Skeletal muscle cell (primary cell): Measurements from ENCODE around the gene APMAP.

Experiments
- DNase-seq: peaks from one replicate; pipeline ENCODE4 v3.0.0-alpha.2; 2010; ENCODE audit warnings: low read depth
- H3K4me3 ChIP-seq: 2 replicates; pipeline ENCODE4 v1.5.1; 2011; ENCODE audit warnings: low read depth, mild to moderate bottlenecking, control low read depth, low read length, moderate library complexity

The APMAP gene

DNA sequence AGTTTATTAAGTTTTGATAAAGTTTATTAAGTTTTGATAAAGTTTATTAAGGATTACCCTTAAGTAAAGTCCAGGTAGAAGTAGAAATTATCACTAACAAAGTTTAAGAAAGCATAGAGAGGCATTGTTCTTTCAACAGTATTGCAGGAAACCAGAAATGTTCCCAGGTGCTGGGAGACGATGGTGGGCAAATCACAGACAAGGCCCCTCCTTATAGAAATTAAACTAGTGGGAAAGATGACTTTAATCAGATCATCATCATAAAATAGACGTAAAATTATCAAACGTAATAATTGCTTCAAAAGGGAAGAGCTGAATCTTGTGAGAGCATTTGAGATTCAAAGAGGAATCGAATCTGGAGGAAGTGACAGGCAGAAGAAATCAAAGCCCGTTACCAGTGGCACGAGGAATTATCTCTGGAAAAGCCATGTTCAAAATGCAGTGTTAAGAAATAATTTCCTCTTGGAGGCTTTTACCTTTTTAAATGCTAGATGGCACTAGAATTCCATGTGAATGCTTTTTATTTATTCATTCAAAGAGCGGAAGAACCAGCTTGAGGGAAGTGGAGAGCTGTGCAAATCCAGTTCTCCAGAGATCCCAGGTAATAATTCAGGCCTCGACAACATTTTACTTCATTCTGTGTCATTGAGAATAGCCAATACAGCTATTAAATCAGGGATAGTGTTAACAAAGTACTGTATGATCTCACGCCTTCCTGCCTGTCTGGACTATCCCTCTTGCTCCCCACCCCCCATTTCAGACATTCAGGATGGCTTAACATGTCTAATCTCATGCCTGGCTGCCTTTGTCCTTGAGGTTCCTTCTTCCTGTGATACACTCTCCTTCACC, 1.0 kb upstream of the APMAP start:
- no peak for DNase-seq
- peak overlapping the region; percentile 88 for H3K4me3 ChIP-seq

DNA sequence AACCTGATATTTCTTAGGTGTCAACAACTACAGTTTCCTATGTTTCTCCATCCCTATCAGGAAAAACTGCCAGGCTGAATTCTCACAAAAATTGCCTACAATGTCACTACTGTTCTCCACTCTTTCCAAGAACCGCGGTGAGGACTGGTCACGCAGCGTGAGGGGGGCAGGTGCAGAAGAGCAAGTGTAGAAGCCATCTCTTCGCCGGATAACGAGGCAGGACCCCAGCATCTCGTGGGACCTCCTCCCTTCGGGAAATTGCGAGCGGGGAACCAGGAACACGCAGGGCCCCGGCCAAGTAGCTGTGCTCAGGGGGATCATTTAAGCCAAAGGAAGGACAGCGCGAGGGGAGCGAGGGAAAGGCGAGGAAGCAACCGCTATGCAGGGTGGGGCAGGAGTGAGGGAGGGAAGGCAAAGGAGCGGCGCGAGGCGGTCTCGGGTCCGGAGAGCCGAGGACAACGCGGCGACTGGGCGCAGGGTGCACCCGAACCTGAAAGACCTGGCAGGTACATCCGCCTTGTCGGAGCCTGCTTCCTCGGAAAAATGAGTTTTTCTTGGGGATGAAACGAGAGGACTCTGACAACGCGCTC, 559 bp downstream of the APMAP start:
- no peak for DNase-seq
- peak overlapping the region; percentile 88 for H3K4me3 ChIP-seq

DNA sequence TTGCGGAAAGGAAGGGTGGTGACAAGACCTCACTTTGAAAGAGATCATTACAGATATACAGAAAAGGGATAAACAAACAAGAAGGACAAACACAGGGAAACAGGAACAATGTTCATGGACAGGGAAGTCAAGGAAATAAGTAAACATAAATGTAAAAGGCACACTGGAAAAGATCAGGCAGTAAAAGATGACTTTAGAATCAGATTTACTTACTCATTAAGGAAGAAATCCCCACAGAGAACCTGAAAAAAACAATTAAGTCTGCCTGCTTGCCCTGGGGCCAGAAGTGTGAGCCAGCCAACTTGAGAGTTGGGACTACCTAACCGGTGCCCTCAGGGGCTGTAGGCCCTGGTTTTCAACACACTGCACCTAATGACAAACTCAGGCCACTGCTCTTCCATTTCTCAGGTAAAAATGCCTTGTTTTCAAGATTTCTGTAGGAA, 1.7 kb downstream of the APMAP start:
- DNase-seq, result no peak
- H3K4me3 ChIP-seq, result no peak overlapping the region

DNA sequence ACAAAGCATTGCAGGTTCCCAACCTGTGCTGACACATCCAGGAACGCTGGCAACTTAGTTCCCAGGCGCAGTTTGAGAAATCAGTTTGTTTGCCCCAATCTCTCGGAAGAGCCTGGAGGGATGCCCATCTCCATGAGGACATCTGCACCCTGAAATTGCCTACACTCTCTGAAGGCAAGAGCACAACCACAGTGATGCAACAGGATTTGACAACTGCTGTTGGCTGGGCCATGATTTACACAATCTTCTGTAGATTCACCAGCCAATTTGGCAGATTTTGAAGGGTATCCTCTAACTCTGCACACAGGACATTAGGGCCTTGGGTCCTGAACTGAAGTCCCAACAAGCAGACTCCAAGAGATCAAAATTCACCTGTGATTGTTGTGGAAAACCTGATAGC, 3.4 kb downstream of the APMAP start:
- no peak overlapping the region for H3K4me3 ChIP-seq
- no peak for DNase-seq

DNA sequence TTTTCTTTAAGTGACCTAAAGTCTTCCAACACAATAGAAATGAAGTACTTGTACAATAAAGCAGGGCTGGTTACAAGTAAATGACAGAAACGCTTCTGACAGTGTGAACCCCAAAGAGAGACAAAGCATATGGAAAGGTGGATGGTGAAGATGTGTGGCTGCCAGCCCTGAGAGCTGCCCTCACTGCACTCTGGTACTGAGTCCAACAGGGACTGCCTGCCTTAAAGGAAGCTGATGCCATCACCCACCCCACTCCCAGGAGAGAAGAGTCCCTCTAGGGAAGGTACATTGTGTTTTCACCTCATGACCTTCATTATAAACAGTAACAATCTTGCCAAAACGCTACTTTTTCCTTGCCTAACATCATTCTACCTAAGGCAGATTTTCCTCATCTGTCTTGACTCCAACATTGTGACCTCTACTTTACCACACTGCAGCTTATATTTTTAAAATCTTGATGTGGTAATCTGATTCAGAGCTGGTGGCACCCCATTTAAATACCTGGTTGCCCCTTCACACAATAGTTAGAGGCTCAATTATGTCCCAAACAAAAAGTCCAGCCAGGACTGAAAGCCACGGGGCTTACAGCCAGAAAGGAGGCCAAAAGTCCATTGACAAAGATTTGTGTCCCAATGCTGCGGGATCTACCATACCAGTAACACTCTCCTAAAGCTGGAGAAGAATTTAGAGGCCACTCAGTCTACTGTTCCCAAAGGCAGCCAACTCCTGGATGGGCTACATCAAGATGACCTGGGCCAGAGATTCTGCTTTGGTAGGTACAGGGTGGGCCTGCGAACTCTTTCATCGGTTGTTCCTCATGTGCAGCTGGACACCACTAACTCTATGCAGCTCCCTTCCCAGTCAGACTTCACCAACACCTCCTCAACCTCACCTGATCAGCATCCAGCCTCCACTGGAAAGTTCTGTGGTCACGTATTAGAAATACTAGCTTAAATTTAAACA, 4.4 kb downstream of the APMAP start:
- H3K4me3 ChIP-seq, result no peak overlapping the region
- DNase-seq, result no peak

DNA sequence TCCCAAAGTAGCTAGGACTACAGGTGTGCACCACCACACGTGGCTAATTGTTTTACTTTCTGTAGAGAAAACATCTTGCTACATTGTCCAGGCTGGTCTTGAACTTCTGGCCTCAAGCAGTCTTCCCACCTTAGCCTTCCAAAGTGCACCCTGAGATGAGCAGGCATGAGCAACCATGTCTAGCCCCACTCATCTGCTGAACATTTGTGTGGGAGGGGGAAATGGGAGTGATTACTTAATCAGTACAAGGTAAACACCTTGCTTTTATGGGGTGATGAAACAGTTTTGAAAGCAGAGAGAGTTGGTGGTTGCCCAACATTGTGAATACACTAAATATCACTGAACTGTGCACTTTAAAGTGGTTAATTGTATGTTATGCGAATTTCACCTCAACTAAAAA, 5.3 kb downstream of the APMAP start:
- DNase-seq, result peak; percentile 24
- H3K4me3 ChIP-seq, result no peak overlapping the region

DNA sequence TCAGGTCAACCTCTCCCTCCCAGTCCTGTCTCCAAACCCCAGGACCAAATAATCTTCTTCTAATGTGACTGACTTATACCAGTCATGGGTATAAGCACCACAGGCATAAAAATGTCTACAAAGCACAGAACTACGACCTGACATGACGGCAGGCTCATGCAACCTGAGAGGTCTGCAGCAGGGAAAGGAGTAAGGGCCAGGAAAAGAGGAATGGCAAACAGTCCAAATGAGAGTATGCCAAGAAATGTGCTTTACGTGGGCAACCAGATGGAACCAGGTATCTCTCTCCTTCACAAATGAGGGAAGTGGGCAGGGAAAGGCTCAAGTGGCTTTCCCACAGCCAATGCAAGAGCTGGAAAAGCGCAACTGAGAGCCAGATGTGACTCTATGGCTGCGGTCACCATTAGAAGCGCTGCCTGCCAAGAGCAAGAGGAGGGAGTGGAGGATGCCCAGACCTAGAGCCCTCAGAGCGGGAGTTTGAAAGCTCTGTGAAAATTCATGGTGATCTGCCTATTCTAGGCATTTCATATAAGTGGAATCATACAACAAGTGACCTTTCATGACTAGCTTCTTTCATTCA, 6.0 kb downstream of the APMAP start:
- H3K4me3 ChIP-seq, result no peak overlapping the region
- DNase-seq, result no peak

DNA sequence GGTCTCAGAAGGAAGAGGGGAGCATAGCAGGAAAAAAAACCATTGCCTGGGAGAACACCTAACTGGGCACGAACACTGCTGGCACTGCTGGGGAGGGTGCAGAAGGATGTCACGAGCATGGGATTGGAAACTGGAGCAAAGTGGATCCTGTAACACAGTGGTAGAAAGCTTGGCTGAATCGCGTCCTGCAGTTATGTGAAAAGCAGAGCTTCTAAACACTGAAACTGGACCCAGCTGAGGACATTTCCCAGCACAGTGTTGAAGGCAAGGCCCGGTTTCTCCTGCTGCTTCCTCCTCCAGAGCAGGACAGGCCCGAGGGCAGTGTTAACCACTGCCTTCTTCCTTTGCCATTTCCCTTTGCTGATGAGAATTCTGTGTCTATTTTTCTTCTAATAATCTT, 6.7 kb downstream of the APMAP start:
- DNase-seq, result no peak
- no peak overlapping the region for H3K4me3 ChIP-seq

DNA sequence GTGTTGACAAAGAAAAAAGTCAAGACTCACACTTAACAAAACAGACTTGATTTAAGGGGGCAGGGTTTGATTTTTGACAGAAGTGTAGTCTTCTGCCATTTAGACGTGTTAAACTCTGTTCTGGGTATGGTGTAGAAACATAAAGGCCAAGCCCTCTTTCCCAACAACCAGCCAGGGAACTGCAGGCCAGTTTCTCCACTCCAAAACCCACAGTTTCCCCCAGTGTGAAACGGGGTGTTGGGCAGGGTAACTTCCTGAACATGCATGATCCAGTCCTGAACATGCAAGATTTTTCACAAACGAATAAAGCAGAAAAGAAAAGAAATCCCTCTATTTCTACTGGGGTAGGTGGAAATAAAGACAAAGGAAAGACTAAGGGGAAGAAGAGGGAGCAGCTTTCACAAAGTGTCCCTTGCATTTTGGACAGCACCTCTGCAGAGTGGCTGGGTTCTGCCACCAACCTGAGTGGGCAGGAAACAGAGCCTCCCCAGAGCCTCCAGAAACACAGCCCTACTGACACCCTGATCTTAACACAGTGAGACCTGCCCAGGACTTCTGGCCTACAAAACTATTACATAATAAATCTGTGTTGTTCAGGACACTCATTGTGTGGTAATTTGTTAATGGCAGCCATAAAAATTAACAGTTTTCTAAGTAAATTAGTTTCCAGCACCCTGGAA, 7.5 kb downstream of the APMAP start:
- no peak overlapping the region for H3K4me3 ChIP-seq
- DNase-seq, result no peak

DNA sequence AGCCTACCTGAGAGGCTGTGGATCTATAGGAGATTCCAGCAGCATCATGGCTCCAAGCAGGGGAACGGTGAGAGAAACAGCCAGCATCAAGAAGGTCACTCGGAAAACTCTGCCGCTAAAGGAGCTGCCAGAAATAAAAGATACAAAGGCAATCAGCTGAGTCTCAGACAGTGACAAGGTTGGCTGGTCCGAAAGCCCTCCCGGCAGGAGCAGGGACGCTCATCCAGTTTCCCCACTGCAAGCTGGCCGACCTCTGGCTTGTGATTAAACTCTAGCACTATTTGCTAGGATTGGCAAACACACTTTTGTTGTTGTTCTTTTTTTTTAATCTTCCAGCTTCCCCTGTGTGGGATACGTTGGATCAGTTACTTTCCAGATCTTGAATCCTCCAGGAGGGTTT, 8.7 kb downstream of the APMAP start:
- H3K4me3 ChIP-seq, result no peak overlapping the region
- DNase-seq, result no peak

DNA sequence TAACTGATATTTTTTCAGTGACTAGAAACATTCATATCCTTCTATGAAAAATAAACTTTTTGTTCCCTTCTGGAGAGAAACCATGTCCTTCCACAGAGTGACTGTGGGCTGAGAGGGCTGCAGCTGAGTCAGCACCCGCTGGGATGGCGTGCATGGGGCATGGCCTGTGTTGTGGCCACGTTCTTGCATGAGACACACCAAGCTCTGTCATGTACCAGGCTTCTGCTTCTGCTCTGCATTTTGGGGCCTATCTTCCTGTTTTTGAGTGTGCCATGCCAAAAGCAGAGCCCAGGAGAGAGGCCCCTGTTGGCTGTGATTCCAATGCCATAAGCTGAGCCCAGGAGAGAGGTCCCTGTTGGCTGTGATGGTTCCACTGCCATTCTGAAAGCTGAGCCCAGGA, 10.8 kb downstream of the APMAP start:
- no peak overlapping the region for H3K4me3 ChIP-seq
- DNase-seq, result no peak

DNA sequence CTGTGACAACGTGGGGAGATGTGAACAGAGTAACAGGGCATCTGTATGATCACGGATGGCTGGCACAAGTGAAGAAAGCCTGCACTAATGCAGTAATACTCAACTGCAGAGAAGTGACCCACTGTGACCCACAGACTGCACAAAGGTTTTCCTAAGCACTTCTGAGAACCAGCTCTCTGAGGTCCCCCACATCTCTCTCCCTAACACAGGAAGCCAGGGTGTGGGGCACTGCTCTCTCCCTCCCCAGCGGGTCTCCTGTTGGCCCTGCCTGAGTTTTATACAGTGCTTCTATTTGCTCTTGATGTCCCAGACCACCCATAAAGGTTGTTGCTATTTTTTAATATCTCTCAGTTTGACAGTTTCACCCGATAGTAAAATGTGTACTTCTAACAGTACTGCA, 11.3 kb downstream of the APMAP start:
- DNase-seq, result no peak
- no peak overlapping the region for H3K4me3 ChIP-seq

DNA sequence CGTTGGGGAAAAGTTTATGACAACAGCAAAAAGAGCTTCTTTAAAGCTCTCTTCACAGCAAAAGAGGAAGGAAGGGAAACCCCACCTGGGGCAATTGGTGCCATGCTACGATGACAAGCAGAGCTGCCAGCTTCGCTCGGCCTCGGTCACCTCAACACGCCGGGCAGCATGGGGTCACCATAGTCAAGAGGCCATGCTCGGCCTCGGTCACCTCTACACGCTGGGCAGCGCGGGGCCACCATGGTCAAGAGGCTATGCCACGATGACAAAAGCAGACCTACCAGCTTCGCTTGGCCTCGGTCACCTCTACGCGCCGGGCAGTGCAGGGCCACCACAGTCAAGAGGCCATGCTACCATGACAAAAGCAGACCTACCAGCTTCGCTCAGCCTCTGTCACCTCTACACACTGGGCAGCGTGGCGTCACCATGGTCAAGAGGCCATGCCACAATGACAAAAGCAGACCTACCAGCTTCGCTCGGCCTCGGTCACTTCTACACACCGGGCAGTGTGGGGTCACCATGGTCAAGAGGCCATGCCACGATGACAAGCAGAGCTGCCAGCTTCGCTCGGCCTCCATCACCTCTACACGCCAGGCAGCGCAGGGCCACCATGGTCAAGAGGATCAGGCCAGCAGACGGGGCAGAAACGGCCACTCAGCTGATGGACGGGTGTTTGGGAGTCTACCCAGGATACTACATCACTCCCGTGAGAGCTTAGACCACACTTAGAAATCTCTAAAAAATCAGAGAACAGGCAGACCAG, 12.1 kb downstream of the APMAP start:
- H3K4me3 ChIP-seq, result no peak overlapping the region
- DNase-seq, result no peak

DNA sequence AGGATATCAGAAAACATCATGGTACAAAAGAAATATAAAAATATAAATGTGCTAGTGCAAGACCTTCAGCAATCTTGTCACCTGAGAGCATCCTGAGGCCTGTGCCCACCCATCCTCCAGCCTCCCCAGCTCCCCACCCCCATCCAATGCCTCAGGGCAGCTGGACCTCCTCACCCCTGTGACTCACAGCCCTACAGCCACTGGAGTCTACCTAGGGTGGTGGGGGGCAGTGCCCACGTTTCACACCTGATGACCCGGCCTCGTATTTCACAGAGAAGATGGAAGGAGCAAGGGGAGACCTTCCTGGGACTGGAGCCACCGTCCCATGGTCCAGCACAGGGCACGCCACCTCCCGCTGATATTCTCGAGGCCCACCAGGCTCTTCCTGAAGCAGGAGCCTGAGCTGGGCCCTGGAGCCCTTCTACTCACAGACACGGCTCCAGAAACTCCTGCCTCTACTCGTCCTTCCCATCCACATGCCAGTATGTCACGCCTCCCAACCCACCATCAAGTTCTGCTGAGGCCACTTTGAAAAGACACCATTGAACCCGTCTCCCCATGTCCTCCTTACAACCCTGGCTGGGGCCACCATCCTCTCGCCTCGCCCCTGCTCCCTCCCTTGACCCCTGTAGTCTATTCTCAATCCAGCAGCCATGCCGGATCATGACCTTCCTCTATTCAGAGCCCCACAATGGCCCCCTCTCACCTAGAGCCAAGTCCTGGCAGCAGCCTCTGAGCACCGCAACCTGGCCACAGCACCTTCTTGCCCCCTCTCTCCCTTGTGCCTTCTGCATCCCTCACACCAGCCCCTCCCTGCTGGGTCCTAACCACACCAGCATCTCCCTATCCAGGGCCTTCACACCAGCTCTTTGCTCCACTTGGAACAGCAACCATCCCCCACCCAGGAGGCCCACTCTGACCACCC, 13.3 kb downstream of the APMAP start:
- DNase-seq, result no peak
- H3K4me3 ChIP-seq, result no peak overlapping the region

DNA sequence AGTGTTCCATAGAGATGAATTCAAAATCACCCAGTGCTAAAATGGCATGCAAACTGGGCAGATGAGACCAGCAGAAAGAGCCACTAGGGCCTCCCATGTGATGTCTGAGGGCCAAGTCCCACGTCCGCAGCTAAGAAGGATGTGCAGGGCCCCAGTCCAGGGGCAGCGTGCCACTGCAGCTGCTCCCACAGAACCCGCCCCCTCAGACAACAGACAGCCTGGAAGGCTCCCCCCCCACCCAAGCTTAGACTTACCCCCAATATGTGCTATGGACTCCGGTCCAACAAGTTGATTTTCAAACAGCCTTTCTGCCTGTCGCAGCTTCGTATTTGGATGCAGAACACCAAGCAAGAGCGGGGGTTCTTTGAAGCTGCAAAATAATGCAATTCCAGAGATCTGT, 14.0 kb downstream of the APMAP start:
- no peak for DNase-seq
- H3K4me3 ChIP-seq, result no peak overlapping the region

DNA sequence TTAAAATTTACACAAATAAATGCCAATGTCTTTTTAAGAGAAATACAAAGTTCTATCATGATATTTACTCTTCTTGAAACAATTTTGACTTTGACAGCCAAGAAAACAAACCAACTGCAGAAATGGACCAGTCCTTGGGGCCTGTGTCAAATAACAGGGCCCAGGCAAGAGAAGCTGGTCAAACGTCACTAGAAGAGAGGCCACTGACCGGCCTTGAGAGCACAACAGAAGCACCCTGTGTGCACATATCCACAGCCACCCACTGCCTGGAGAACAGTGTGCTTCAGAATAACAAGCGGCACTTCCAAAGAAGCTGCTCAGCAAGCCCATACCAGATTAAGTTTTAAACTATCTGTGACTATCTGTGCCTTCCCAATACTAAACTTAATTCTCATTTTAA, 14.8 kb downstream of the APMAP start:
- H3K4me3 ChIP-seq, result no peak overlapping the region
- DNase-seq, result no peak

DNA sequence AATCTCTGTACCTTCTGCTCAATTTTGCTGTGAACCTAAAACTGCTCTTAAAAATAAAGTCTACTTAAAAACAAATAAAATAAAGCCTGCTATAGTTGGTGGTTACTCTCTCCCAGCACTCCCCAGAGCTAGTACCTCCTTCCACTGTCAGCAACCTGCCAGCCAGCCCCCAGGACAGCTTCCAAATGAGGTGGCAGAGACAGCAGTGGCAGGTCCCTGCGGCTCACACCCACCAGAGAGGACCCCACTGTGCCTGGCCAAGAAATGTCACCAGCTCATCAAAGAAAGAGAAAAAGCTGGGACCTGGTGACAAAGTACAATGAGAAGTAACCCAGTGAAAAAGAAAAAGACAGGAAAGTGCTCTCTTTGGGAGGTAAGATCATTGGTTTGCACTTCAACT, 15.2 kb downstream of the APMAP start:
- DNase-seq, result no peak
- H3K4me3 ChIP-seq, result no peak overlapping the region

DNA sequence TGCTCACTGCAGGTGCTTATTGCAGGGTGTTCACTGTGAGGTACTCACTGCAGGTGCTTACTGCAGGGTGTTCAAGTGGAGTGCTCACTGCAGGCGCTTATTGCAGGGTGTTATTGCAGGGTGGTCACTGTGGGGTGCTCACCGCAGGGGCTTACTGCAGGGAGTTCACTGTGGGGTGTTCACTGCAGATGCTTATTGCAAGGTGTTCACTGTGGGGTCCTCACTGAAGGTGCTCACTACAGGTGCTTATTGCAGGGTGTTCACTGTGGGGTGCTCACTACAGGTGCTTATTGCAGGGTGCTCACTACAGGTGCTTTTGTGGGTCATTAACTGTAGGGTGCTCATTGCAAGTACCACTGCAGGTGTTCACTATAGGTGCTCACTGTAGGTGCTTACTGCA, 20.2 kb downstream of the APMAP start:
- DNase-seq, result no peak
- no peak overlapping the region for H3K4me3 ChIP-seq
